Tibial artery (tissue), 4 donors: Measurements from ENCODE around the gene RPP14.
"Not testable (repeated sequence)": the region's sequence is repeated elsewhere in the genome, so short reads cannot be mapped to it uniquely, and the experiment has no call there.

ENCODE experiments used
- DNase-seq, 2 donors: peaks; one replicate each; pipeline ENCODE4 v3.0.0-alpha.2; 2019
- H3K27ac ChIP-seq, 2 donors: fragments of 200-600 bp; sonication (generic) in 1 of 2; 1 replicate in 1 of 2; 2 replicates in 1 of 2; pipeline ENCODE4 v1.5.1; 2018 to 2019; ENCODE audit warnings: mild to moderate bottlenecking in 1 of 2
- H3K27me3 ChIP-seq, 2 donors: fragments of 200-600 bp; sonication (generic) in 1 of 2; one replicate each; pipeline versions ENCODE4 v1.5.1 to v1.6.0; 2016 to 2019
- H3K36me3 ChIP-seq, 3 donors: fragments of 200-600 bp; sonication (generic) in 2 of 3; one replicate each; pipeline ENCODE4 v1.5.1; 2016 to 2019; ENCODE audit warnings: mild to moderate bottlenecking in 2 of 3
- H3K4me1 ChIP-seq, 4 donors: fragments of 200-600 bp; sonication (generic) in 2 of 4; 1 replicate in 3 of 4; 2 replicates in 1 of 4; pipeline ENCODE4 v1.5.1; 2016 to 2019
- H3K4me3 ChIP-seq, 2 donors: fragments of 200-600 bp; sonication (generic) in 1 of 2; 1 replicate in 1 of 2; 2 replicates in 1 of 2; pipeline ENCODE4 v1.5.1; 2018 to 2019; ENCODE audit warnings: mild to moderate bottlenecking in 2 of 2
- H3K9me3 ChIP-seq, 3 donors: fragments of 200-600 bp; sonication (generic) in 1 of 3; one replicate each; pipeline ENCODE4 v1.5.1; 2016 to 2019
- intact Hi-C: fragments of 100-400 bp; cut with DNase I; formaldehyde crosslinking; loops from one replicate; pipeline ENCODE4 v1.15.0; 2023; ENCODE audit warnings: low total_unique reads
- TF ChIP-seq, protein P1 (sequence below), 2 experiments: fragments of 200-600 bp in 1 of 2; fragments of 450-650 bp in 1 of 2; IDR thresholded peaks; one replicate each; pipeline ENCODE4 v1.5.1; 2017 to 2019; ENCODE audit warnings: antibody characterized with exemption in 2 of 2, mild to moderate bottlenecking in 1 of 2, moderate library complexity in 1 of 2

The RPP14 gene

DNA sequence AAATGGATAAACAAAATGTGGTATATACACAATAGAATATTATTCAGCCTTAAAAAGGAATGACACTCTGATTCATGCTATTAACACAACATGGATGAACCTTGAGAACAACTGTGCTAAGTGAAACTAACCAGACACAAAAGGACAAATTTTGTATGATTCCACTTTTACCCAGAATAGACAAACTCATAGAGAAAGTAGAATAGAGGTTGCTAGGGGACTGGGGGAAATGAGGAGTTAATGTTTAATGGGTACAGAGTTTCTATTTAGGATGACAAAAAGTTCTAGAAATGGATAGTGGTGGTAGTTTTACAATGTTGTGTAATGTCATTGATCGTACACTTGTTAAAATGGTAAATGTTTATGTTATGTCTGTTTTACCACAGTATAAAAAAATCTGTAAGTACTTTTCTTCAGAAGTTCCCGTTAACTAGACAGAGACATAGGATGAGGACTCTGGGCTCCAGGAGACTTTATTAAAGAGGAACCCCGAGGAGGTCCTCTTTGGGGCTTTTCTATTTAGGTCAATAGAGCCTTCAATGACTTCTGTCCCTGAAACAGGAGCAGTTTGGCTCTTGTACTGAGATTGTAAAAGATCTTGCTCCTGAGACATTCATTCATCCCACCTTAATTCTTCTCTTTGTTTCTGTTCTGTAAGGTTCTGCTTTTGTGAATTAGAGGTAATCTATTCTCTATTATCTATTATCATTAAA lies 43.9 kb upstream of the RPP14 start:
- Histone ChIP-seq H3K36me3 (peaks cover 13 to 17% (median 16%) of the 10 kb centered on the region in 3 donors), H3K27me3 (no peaks in the 10 kb centered on the region), H3K27ac (no peak overlapping the region), H3K9me3 (no peaks in the 10 kb centered on the region), H3K4me3 (no peak overlapping the region), H3K4me1 (no peaks in the 10 kb centered on the region)
- TF ChIP-seq, protein P1, sequence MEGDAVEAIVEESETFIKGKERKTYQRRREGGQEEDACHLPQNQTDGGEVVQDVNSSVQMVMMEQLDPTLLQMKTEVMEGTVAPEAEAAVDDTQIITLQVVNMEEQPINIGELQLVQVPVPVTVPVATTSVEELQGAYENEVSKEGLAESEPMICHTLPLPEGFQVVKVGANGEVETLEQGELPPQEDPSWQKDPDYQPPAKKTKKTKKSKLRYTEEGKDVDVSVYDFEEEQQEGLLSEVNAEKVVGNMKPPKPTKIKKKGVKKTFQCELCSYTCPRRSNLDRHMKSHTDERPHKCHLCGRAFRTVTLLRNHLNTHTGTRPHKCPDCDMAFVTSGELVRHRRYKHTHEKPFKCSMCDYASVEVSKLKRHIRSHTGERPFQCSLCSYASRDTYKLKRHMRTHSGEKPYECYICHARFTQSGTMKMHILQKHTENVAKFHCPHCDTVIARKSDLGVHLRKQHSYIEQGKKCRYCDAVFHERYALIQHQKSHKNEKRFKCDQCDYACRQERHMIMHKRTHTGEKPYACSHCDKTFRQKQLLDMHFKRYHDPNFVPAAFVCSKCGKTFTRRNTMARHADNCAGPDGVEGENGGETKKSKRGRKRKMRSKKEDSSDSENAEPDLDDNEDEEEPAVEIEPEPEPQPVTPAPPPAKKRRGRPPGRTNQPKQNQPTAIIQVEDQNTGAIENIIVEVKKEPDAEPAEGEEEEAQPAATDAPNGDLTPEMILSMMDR (IDR thresholded peaks at IDR 0.05): no peak
- DNase-seq: no peak
- intact Hi-C loops: no loop called here

DNA sequence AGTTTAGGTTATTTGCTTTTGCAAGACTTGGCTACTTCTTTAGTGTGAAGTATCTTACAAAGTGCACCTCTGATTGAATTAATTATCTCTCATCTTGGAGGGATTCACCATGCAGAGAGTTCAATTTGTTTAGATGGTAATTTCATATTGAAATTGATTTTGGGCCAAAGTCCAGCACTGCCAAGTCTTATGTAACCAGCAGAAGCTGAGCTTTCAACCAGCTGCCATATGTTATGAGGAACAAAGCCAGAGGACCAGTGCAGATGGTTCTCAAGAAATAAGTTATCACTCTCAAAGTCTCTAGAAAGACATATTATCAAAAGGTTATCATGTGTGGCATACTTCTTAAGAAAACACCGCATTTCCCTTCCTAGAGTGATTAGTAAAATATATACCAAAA lies 39.5 kb upstream of the RPP14 start:
- DNase-seq: no peak
- Histone ChIP-seq H3K4me3 (no peak overlapping the region), H3K4me1 (no peaks in the 10 kb centered on the region), H3K9me3 (no peaks in the 10 kb centered on the region), H3K27ac (no peak overlapping the region), H3K27me3 (no peaks in the 10 kb centered on the region), H3K36me3 (peaks cover 0 to 26% (median 9%) of the 10 kb centered on the region in 3 donors)
- TF ChIP-seq, protein P1 (IDR thresholded peaks at IDR 0.05): no peak
- intact Hi-C loops: no loop called here

DNA sequence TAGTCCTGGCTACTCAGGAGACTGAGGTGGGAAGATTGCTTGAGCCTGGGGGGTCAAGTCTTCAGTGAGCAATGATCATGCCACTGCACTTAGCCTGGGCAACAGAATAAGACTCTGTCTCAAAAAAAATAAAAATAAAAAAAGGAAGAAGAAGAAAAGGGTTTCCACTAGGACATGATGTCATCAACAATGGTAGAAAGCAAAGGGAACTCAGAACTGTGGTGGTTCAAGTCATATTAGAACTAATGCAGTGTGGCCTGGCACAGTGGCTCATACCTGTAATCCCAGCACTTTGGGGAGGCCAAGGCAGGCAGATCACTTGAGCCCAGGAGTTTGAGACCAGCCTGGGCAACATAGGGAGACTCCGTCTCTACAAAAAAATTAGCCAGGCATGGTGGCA lies 38.5 kb upstream of the RPP14 start:
- intact Hi-C loops, H3K9me3 ChIP-seq: not testable (repeated sequence)
- peaks cover 0 to 26% (median 9%) of the 10 kb centered on the region in 3 donors for H3K36me3 ChIP-seq

DNA sequence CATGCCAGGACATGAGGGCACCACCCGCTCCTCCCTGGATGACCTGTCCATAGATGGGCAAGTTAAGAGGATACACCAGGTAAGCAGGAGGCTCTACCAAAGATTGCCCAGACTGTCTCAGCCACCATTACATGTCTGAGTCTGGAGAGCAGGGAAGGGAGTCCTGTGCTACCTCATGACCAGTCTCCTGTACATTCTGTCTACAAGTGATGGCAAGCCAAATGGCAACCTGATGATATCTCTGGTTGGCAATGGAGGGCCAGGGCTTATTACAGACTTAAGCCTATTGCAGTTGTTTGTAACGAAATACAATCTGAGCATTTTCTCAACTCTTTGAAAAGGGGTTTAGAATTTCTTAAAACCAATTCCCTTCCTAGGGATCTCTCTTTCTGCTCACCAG lies 36.7 kb upstream of the RPP14 start:
- peaks cover 0 to 26% (median 9%) of the 10 kb centered on the region in 3 donors for H3K36me3 ChIP-seq
- no peak overlapping the region for H3K4me3 ChIP-seq
- no peak overlapping the region for H3K27ac ChIP-seq
- no peak for DNase-seq
- TF ChIP-seq, protein P1 (IDR thresholded peaks at IDR 0.05): no peak
- no peaks in the 10 kb centered on the region for H3K27me3 ChIP-seq
- intact Hi-C loops: no loop called here
- H3K4me1 ChIP-seq: peaks cover 0 to 8% (median 0%) of the 10 kb centered on the region in 4 donors
- no peaks in the 10 kb centered on the region for H3K9me3 ChIP-seq

More for the DNA sequence above, 38.5 kb upstream of the RPP14 start:
- H3K4me1 ChIP-seq, DNase-seq, H3K4me3 ChIP-seq, H3K27ac ChIP-seq, H3K27me3 ChIP-seq: not testable (repeated sequence)

DNA sequence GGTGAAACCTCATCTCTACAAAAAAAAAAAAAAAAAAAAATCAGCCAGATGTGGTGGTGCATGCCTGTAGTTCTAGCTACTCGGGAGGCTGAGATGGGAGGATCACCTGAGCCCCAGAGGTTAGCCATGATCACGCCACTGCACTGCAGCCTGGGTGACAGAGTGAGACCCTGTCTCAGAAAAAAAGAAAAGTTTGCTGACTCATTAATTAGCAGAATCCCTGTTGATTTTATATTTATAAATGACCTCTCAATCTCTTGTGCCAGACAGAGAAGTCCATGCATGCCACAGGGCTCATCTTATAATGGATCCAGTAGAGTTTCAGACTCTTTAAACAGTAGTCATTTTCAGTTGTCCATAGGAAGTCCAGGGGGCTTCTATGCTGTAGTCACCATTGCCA lies 35.6 kb upstream of the RPP14 start:
- peaks cover 8 to 32% (median 18%) of the 10 kb centered on the region in 3 donors for H3K36me3 ChIP-seq
- no peaks in the 10 kb centered on the region for H3K9me3 ChIP-seq
- TF ChIP-seq, protein P1 (IDR thresholded peaks at IDR 0.05): no peak
- no peak overlapping the region for H3K4me3 ChIP-seq
- no peaks in the 10 kb centered on the region for H3K27me3 ChIP-seq
- no peak overlapping the region for H3K27ac ChIP-seq
- no peak for DNase-seq
- peaks cover 0 to 8% (median 0%) of the 10 kb centered on the region in 4 donors for H3K4me1 ChIP-seq
- intact Hi-C loops: no loop called here

DNA sequence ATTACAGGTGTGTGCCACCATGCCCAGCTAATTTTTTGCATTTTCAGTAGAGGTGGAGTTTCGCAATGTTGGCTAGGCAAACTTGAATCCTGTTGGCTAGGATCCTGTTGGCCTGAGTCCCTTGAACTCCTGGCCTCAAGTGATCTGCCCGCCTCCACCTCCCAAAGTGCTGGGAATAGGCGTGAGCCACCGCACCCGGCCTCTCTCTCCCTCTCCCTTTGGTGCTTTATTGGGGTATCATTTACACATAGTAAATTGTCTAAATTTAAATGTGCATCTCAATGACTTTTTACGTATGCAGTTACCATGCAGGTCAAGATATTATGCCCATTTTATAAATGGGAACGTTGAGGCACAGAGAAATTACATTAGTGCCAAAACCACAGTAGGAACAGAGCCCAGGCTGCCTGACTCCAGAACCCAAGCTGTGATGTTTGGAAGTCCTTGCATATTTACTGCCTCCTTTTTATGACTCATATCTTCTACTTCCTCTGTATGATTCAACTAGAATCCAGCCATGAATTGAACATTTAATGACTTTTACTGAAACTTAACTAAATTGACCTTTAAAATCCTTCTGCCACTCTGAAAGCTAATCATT lies 34.0 kb upstream of the RPP14 start:
- Histone ChIP-seq H3K9me3 (no peaks in the 10 kb centered on the region), H3K36me3 (peaks cover 12 to 32% (median 23%) of the 10 kb centered on the region in 3 donors), H3K27ac (no peak overlapping the region), H3K4me3 (no peak overlapping the region), H3K27me3 (no peaks in the 10 kb centered on the region), H3K4me1 (peaks cover 0 to 8% (median 0%) of the 10 kb centered on the region in 4 donors)
- TF ChIP-seq, protein P1 (IDR thresholded peaks at IDR 0.05): no peak
- intact Hi-C loops: no loop called here
- no peak for DNase-seq
